ENCODE measurements around the gene CTSO.

DNA sequence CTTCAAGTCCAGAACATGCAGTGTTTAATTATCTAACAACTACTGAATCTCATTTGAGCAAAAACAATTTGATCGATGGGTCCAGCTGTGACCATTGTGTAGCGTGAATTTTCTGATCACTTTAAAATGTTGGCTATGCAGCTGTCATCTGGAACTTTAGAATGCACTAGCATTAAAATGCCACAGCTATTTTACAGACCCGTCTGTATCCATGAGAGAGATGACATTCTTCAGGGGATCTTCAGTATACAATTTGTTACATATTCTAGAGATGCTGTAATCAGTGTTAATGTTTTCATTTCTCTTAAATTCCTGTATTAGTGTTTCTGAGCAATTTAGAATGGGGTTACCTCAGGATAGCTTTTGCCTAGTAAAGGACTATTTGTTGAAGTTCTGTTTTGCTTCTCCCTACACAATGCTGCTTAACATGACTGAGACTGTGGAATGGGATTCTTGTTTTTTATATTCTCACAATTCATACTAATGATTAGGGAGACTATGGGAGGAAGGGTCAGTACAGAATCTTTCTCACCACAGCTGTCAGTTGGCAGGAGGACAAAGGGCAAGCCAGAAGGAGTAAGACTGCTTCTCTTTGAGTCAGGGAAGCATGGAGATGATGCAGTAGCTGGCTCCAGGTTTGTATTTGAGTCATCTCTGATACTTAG is 13.2 kb upstream of the CTSO start:
- TF ChIP-seq JUND (IDR thresholded peaks at IDR 0.05) (no peak), EGR1 (IDR thresholded peaks at IDR 0.05; ENCODE audit: low read depth) (no peak)
- TF ChIP-seq, protein P1, sequence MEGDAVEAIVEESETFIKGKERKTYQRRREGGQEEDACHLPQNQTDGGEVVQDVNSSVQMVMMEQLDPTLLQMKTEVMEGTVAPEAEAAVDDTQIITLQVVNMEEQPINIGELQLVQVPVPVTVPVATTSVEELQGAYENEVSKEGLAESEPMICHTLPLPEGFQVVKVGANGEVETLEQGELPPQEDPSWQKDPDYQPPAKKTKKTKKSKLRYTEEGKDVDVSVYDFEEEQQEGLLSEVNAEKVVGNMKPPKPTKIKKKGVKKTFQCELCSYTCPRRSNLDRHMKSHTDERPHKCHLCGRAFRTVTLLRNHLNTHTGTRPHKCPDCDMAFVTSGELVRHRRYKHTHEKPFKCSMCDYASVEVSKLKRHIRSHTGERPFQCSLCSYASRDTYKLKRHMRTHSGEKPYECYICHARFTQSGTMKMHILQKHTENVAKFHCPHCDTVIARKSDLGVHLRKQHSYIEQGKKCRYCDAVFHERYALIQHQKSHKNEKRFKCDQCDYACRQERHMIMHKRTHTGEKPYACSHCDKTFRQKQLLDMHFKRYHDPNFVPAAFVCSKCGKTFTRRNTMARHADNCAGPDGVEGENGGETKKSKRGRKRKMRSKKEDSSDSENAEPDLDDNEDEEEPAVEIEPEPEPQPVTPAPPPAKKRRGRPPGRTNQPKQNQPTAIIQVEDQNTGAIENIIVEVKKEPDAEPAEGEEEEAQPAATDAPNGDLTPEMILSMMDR (IDR thresholded peaks at IDR 0.05 in 2 of 3, conservative IDR thresholded peaks at IDR 0.05 in 1 of 3; ENCODE audit: borderline replicate concordance in 1 of 3, insufficient read depth in 1 of 3, low read depth in 2 of 3, low read length in 2 of 3), result no peak

Measured in HCT116 (cell line).